ENCODE data around the gene EPHB1.

EPHB1 gene

DNA sequence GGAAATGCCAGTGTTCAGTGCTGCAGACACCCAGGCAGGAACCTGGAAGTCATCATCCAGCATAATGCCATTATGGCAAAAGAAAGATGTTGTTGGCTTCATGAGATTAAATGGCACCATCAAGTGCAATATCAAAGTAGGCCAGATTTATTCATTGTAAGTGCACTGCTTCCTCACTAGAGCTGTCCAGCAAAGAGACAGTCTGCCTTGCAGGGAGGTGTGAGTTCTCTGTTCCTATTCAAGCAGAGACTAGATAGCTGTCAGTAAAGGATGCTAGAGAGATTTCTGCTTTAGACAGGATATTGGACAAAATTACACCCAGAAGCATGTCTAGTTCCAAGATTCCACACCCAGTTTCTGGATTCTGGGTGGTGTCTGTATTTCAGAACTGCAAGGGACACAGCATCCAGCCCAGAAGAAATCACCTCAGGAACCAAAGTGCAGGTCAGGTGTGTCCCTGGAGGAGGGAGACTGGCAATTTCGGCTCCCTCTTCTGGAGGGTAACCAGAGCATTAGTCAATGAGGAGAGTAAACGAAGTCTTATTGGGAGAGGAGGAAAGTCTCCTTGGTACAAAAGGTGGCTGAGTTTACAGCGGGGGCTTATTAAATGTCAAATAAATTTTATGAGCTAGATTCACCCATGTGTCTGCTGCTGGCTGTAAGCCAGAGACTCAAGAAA, 377.3 kb downstream of the EPHB1 start:
- in situ Hi-C loops (cut with HindIII; ENCODE audit: low pct_unique_long_range_greater_than_20kb, low sequenced_read_pairs), result no loop called here
- DNase-seq (ENCODE audit: low read depth in 1 of 2, low spot score in 1 of 2), result no peak
- no peak for TF ChIP-seq JUND (IDR thresholded peaks at IDR 0.05; ENCODE audit: low read depth)

- no peak for TF ChIP-seq JUND (IDR thresholded peaks at IDR 0.05; ENCODE audit: low read depth)
- in situ Hi-C loops (cut with HindIII; ENCODE audit: low pct_unique_long_range_greater_than_20kb, low sequenced_read_pairs), result no loop called here
- no peak for DNase-seq (ENCODE audit: low read depth in 1 of 2, low spot score in 1 of 2)
These were observed 380.7 kb downstream of the EPHB1 start for GRCh38 chr3:135175728-135176277.

GRCh38 chr3:135176881-135177280, 381.8 kb downstream of the EPHB1 start:
- in situ Hi-C loops (cut with HindIII; ENCODE audit: low pct_unique_long_range_greater_than_20kb, low sequenced_read_pairs), result no loop called here
- TF ChIP-seq JUND (IDR thresholded peaks at IDR 0.05; ENCODE audit: low read depth), result no peak
- DNase-seq (ENCODE audit: low read depth in 1 of 2, low spot score in 1 of 2), result no peak

- no peak for TF ChIP-seq JUND (IDR thresholded peaks at IDR 0.05; ENCODE audit: low read depth)
- in situ Hi-C loops (cut with HindIII; ENCODE audit: low pct_unique_long_range_greater_than_20kb, low sequenced_read_pairs), result no loop called here
- DNase-seq (ENCODE audit: low read depth in 1 of 2, low spot score in 1 of 2), result no peak
These were observed 383.5 kb downstream of the EPHB1 start for GRCh38 chr3:135178566-135178965.

DNA sequence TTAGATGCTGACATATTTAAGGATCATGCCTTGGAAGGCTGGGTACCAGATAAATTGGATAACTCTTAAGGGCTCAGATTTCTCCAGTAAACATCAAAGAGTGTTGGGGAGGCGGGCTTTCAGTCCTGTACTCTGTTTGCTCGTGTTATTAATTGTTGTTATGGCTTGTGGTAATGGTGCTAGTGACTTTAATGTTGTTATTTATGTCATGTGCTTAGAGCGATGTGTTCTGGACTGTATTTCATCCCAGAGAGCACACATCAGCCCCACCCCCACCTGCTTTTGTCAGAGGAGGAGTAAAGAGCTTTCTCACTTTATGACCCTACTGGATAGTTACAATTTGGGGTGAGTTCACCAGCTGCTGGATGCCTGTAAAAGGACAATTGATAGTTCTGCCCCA, 386.3 kb downstream of the EPHB1 start:
- in situ Hi-C loops (cut with HindIII; ENCODE audit: low pct_unique_long_range_greater_than_20kb, low sequenced_read_pairs), result no loop called here

GRCh38 chr3:135182364-135182998, 387.4 kb downstream of the EPHB1 start:
- in situ Hi-C loops (cut with HindIII; ENCODE audit: low pct_unique_long_range_greater_than_20kb, low sequenced_read_pairs), result no loop called here
- no peak for DNase-seq (ENCODE audit: low read depth in 1 of 2, low spot score in 1 of 2)
- no peak for TF ChIP-seq JUND (IDR thresholded peaks at IDR 0.05; ENCODE audit: low read depth)

More for the DNA sequence above, 386.3 kb downstream of the EPHB1 start:
- DNase-seq (ENCODE audit: low read depth in 1 of 2, low spot score in 1 of 2), result no peak
- TF ChIP-seq JUND (IDR thresholded peaks at IDR 0.05; ENCODE audit: low read depth), result no peak

- DNase-seq (ENCODE audit: low read depth in 1 of 2, low spot score in 1 of 2), result no peak
- in situ Hi-C loops (cut with HindIII; ENCODE audit: low pct_unique_long_range_greater_than_20kb, low sequenced_read_pairs), result no loop called here
- no peak for TF ChIP-seq JUND (IDR thresholded peaks at IDR 0.05; ENCODE audit: low read depth)
These were observed 395.6 kb downstream of the EPHB1 start for GRCh38 chr3:135190658-135191057.

GRCh38 chr3:135191708-135192107, 396.6 kb downstream of the EPHB1 start:
- DNase-seq (ENCODE audit: low read depth in 1 of 2, low spot score in 1 of 2), result no peak
- TF ChIP-seq JUND (IDR thresholded peaks at IDR 0.05; ENCODE audit: low read depth), result no peak
- in situ Hi-C loops (cut with HindIII; ENCODE audit: low pct_unique_long_range_greater_than_20kb, low sequenced_read_pairs), result no loop called here

- TF ChIP-seq JUND (IDR thresholded peaks at IDR 0.05; ENCODE audit: low read depth), result no peak
- no peak for DNase-seq (ENCODE audit: low read depth in 1 of 2, low spot score in 1 of 2)
- in situ Hi-C loops (cut with HindIII; ENCODE audit: low pct_unique_long_range_greater_than_20kb, low sequenced_read_pairs), result no loop called here
These were observed 397.9 kb downstream of the EPHB1 start for GRCh38 chr3:135192929-135193328.

- in situ Hi-C loops (cut with HindIII; ENCODE audit: low pct_unique_long_range_greater_than_20kb, low sequenced_read_pairs), result no loop called here
- no peak for TF ChIP-seq JUND (IDR thresholded peaks at IDR 0.05; ENCODE audit: low read depth)
- DNase-seq (ENCODE audit: low read depth in 1 of 2, low spot score in 1 of 2), result no peak
These were observed 402.2 kb downstream of the EPHB1 start for GRCh38 chr3:135197246-135197645.

- no peak for DNase-seq (ENCODE audit: low read depth in 1 of 2, low spot score in 1 of 2)
- in situ Hi-C loops (cut with HindIII; ENCODE audit: low pct_unique_long_range_greater_than_20kb, low sequenced_read_pairs), result no loop called here
- no peak for TF ChIP-seq JUND (IDR thresholded peaks at IDR 0.05; ENCODE audit: low read depth)
These were observed 402.8 kb downstream of the EPHB1 start for GRCh38 chr3:135197856-135198255.

DNA sequence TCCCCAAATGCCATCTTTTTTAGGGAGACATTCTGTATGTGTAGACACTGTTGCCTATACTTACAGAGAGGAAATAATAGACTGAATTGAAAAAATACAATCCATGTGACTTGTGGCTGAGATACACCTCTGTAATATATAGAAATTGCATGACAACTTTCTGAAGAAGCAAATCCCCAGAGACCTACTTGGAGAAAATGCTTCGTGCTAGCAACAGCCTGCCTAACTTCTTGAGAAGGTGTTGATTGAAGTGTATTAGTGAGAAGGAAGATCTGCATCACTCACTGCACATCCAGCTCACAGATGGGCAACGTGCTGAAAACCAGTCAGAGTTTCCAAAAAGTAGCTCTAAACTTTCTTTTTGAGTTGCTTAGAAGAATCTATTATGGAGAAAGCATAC, 404.1 kb downstream of the EPHB1 start:
- no peak for TF ChIP-seq JUND (IDR thresholded peaks at IDR 0.05; ENCODE audit: low read depth)
- DNase-seq (ENCODE audit: low read depth in 1 of 2, low spot score in 1 of 2), result no peak
- in situ Hi-C loops (cut with HindIII; ENCODE audit: low pct_unique_long_range_greater_than_20kb, low sequenced_read_pairs), result no loop called here

DNA sequence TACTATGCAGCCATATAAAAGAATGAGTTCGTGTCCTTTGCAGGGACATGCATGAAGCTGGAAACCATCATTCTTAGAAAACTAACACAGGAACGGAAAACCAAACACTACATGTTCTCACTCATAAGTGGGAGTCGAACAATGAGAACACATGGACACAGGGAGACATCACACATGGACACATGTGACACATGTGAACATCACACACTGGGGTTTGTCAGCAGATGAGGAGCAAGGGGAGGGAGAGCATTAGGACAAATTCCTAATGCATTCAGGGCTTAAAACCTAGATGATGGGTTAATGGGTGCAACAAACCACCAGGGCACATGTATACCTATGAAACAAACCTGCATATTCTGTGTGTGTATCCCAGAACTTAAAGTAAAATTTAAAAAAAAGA, 408.0 kb downstream of the EPHB1 start:
- DNase-seq (ENCODE audit: low read depth in 1 of 2, low spot score in 1 of 2), result no peak
- no peak for TF ChIP-seq JUND (IDR thresholded peaks at IDR 0.05; ENCODE audit: low read depth)
- in situ Hi-C loops (cut with HindIII; ENCODE audit: low pct_unique_long_range_greater_than_20kb, low sequenced_read_pairs), result no loop called here
